Tongue (tissue), 2 donors: ENCODE results near the gene TSPO2. TPM values are rescaled to one million over a fixed set of nuclear protein-coding genes. Genes with fewer than 3 reads are reported as not detected.

Experiments used
- DNase-seq: peaks from one replicate; pipeline ENCODE4 v3.0.0-alpha.2; 2015
- total RNA-seq: library from RNA; depleted of rRNA; stranded (reverse); fragments of >200 nt; gene quantifications from one replicate; pipeline ENCODE4 v1.2.3, GENCODE V29; 2014

The TSPO2 gene
- total RNA-seq, 1 donor from 2014 or later: 1.4 TPM

GRCh38 chr6:41027799-41028560, 14.3 kb upstream of the TSPO2 start:
- DNase-seq: peak; percentile 89

- DNase-seq: no peak
Observed at GRCh38 chr6:41028561-41029412, 13.5 kb upstream of the TSPO2 start.

- DNase-seq: no peak
Observed at GRCh38 chr6:41032830-41033229, 9.4 kb upstream of the TSPO2 start.

- DNase-seq: no peak
Observed at GRCh38 chr6:41033776-41034175, 8.5 kb upstream of the TSPO2 start.

- DNase-seq: no peak
Observed at GRCh38 chr6:41036186-41036585, 6.1 kb upstream of the TSPO2 start.

GRCh38 chr6:41036601-41037000, 5.7 kb upstream of the TSPO2 start:
- no peak for DNase-seq

GRCh38 chr6:41037107-41037900, 5.0 kb upstream of the TSPO2 start:
- DNase-seq: no peak

- DNase-seq: no peak
Observed at GRCh38 chr6:41038205-41038604, 4.1 kb upstream of the TSPO2 start.

- DNase-seq: no peak
Observed at GRCh38 chr6:41039060-41039998, 2.9 kb upstream of the TSPO2 start, which contains the start of gene UNC5CL. TSS of gene UNC5CL (minus strand) at chr6:41039221. CDS start at chr6:41035074, 4,147 bp downstream.

- no peak for DNase-seq
Observed at GRCh38 chr6:41040101-41040939, 1.9 kb upstream of the TSPO2 start.

- no peak for DNase-seq
Observed at GRCh38 chr6:41040940-41041536, 1.2 kb upstream of the TSPO2 start.

- DNase-seq: no peak
Observed at GRCh38 chr6:41043151-41043550, 884 bp downstream of the TSPO2 start.

- no peak for DNase-seq
Observed at GRCh38 chr6:41045664-41046063, 3.4 kb downstream of the TSPO2 start.

GRCh38 chr6:41046084-41046483, 3.8 kb downstream of the TSPO2 start:
- no peak for DNase-seq

GRCh38 chr6:41047306-41047705, 5.0 kb downstream of the TSPO2 start:
- DNase-seq: no peak

GRCh38 chr6:41047745-41048732, 5.8 kb downstream of the TSPO2 start:
- DNase-seq: peak; percentile 83

- peak; percentile 84 for DNase-seq
Observed at GRCh38 chr6:41049521-41049920, 7.3 kb downstream of the TSPO2 start.

GRCh38 chr6:41049955-41050354, 7.7 kb downstream of the TSPO2 start:
- DNase-seq: no peak

GRCh38 chr6:41050536-41050935, 8.3 kb downstream of the TSPO2 start:
- DNase-seq: no peak
